Fibroblast of pulmonary artery (primary cell): ENCODE results near the gene RANBP17.
"Not testable (repeated sequence)": the region's sequence is repeated elsewhere in the genome, so short reads cannot be mapped to it uniquely, and the experiment has no call there.

Experiments
- DNase-seq: peaks from one replicate; pipeline ENCODE4 v3.0.0-alpha.2; 2010; ENCODE audit warnings: low read depth
- H3K4me3 ChIP-seq: replicated peaks from 2 replicates; pipeline ENCODE4 v1.5.1; 2011; ENCODE audit warnings: low read depth, mild to moderate bottlenecking, control low read depth, low read length, moderate library complexity
- TF ChIP-seq, protein P1 (sequence below): IDR thresholded peaks from 2 replicates; pipeline ENCODE4 v1.5.1; 2011; ENCODE audit warnings: mild to moderate bottlenecking, control low read depth, low read length, inconsistent platforms; ENCODE audit errors: missing control alignments

RANBP17 gene

GRCh38 chr5:171175746-171176145, 313.9 kb downstream of the RANBP17 start:
- TF ChIP-seq, protein P1, sequence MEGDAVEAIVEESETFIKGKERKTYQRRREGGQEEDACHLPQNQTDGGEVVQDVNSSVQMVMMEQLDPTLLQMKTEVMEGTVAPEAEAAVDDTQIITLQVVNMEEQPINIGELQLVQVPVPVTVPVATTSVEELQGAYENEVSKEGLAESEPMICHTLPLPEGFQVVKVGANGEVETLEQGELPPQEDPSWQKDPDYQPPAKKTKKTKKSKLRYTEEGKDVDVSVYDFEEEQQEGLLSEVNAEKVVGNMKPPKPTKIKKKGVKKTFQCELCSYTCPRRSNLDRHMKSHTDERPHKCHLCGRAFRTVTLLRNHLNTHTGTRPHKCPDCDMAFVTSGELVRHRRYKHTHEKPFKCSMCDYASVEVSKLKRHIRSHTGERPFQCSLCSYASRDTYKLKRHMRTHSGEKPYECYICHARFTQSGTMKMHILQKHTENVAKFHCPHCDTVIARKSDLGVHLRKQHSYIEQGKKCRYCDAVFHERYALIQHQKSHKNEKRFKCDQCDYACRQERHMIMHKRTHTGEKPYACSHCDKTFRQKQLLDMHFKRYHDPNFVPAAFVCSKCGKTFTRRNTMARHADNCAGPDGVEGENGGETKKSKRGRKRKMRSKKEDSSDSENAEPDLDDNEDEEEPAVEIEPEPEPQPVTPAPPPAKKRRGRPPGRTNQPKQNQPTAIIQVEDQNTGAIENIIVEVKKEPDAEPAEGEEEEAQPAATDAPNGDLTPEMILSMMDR: no peak
- H3K4me3 ChIP-seq: no peak overlapping the region
- DNase-seq: no peak

- H3K4me3 ChIP-seq, DNase-seq: not testable (repeated sequence)
Measured at GRCh38 chr5:171178190-171178589, 316.4 kb downstream of the RANBP17 start.

DNA sequence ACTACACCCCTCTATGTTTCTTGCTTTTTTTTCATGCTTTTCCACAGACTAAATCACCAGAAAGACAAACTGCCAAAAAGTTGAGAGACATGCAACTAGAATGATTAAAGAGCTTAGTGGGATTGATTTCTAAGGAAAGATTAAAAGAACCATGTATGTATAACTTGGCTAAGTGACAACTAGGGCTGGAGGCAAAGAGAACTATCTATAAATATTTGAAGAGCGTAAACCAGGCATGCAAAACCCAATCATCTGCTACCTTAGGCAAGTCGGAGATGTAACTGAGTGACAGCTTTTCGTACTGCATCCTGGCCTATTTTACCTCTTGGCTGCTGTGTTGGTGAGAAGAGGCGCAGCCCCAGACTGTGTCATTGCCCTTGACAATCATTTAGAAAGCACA, 326.2 kb downstream of the RANBP17 start:
- TF ChIP-seq, protein P1: no peak
- no peak overlapping the region for H3K4me3 ChIP-seq
- DNase-seq: no peak

DNA sequence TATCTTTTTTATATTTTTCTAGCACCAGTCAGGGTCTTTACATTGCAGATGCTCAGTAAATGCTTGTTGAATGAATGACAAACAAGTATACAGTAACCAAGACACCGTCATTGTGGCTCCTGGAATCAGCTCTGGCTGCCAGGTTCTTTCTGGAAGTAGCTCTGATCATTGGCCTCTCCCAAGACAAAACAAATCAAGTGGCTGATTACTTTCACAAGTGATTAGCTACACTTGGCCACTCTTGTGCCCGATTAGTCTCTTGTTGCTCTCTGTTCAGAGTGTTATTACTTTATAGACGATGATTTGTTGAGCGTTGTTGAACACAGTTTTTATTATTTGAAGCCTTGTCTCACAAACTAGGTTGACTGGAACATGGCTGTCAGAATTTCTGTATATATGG, 327.6 kb downstream of the RANBP17 start:
- no peak overlapping the region for H3K4me3 ChIP-seq
- no peak for DNase-seq
- TF ChIP-seq, protein P1: no peak

DNA sequence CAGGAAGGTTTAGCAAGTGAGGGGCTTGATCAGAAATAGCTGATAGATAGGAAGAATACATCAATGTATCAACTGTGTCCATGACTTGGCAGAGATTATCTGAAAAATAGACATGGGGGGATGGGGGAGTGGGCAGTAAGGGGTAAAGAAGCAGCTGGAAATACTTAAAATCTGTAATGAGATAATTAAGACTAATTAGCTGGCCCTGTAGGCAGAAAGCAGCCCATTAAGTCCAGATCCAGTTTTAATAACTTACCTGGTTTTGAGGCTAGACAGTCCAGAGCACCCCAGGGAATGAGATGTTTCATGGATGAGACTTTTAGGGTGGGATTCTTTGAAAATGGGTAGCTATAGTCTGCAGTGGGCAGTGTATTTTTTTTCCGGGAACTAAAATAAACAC, 330.3 kb downstream of the RANBP17 start:
- H3K4me3 ChIP-seq: no peak overlapping the region
- TF ChIP-seq, protein P1: no peak
- DNase-seq: no peak

DNA sequence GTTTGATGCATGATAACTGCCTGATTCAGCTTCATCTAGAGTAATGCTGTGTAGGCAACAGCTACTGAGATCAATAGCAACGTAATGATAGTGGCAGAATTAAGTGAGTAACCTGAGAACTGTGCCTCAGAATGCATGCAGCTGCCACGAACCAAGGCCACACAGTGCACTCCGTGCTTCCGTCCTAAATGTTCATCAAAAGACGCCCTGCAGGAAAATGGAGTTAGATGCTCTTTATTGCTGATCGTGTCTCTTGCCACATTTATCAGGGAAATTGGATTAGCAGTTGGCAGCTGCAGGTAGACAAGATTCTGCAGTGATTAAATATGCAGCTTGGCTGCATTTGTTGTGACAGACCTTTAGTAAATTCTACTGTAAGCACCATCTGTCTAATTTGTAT, 339.5 kb downstream of the RANBP17 start:
- no peak for DNase-seq
- TF ChIP-seq, protein P1: no peak
- no peak overlapping the region for H3K4me3 ChIP-seq

DNA sequence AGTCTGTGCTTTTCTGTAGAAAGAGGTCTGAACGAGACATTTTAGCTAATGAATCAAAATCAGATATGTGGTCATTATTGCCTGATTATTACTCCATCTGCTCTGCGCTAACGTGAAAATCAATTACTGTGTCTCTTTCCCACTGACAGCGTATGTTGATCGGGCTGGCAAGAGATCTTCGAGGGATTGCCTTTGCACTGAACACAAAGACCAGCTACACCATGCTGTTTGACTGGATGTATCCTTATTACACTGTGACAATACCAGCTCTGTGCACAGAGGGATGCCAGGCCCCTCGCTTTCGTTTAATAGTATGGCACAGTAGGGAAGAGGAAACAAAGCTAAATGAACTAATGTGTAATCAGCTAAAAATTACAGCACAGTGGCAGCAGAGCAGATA, 343.6 kb downstream of the RANBP17 start:
- H3K4me3 ChIP-seq: no peak overlapping the region
- no peak for DNase-seq
- TF ChIP-seq, protein P1: no peak
